ENCODE measurements around the gene PICK1.

PICK1 gene

DNA sequence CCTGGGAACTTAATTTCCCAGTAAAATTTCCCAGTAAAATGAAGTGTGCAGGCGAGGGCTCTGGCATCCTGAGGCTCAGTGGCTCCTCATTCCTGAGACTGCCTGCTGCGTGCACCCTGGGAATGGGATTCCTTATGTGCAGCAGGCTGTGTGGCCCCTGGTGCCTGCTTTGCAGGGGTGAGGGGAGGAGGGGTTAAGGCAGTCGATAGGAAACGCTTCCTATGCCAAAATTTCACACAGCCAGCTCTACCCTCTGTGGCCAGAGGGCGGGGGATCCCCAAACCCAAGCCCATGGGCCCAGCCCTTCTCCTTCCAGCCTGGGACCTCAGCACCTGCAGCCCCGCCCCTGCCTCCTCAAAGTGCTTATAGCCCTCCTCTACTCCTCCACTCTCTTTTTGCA is 65.4 kb downstream of the PICK1 start:
- no peak for FAIRE-seq

DNA sequence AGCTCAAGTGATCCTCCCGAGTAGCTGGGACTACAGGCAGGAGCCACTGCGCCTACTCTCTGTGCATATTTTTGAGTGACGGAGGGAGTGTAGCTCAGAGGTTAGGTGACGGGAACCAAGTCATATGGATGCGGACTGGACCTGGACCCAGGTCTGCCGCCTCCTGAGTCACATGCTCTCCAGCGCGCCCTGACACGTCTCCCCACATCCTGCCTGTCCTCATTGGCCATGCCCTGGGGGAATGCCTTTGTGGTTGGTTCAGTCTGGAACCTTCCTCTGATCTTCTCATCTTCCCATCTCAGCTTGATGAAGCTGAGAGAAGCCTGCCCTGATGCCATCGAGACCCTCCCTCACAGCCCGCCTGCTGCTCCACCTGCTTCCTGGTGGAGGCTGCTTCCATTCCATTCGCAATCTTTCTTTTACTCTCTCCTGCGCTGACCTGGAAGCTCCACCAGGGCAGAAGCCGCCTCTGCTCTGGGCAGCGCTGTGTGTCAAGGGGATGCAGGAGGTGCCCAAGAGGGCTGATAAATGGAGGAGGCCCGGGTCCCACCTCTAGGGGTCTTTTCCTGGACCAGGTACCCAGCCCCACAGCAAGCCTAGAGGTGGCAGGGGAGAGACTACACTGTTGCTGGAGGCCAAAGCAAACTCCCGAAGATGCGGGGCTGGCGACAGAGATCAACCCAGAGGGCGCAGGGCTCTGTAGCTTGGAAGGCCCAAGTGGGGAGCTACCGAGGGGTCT is 67.2 kb downstream of the PICK1 start:
- no peak for FAIRE-seq

DNA sequence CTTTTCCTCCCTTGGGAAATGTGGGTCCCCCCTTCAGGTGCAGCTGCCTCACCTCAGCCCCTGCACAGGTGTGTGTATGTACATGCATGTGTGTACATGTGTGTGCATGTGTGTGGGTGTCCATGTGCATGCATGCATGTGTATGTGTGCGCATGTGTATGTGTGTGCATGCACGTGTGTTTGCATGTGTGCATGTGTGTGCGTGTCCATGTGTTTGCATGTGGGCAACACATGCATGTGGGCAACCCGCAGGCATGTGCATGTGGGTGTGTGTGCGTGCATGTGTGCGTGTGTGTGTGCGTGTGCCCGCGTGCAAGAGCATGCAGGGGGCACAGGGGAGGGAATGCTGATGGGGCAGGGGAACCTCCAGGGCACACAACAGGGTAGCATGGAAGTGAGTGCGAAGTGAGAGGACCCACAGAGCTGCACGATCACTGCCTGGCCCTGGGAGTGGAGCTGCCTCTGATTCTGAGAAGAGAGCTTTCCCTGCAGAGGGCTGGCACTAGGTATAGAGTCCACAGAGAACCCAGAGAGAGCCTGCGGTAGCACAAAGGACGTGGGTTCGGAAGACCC is 67.9 kb downstream of the PICK1 start:
- no peak for FAIRE-seq
